RWPE2 (cell line): ENCODE data around the gene MMP1.

Experiments
- ATAC-seq: fragments of 200-7000 bp; cut with Tn5 transposase; 3 replicates; pipeline ENCODE4 v1.9.1; 2021; ENCODE audit warnings: low read depth
- DNase-seq: peaks from one replicate; pipeline ENCODE4 v3.0.0-alpha.2; 2020; ENCODE audit warnings: low spot score
- H3K27ac ChIP-seq: fragments of 450-650 bp; 2 replicates; pipeline ENCODE4 v1.5.1; 2017; ENCODE audit warnings: mild to moderate bottlenecking; ENCODE audit not compliant: poor library complexity, severe bottlenecking
- H3K27me3 ChIP-seq: fragments of 250-450 bp; sonication (Bioruptor Pico); 2 replicates; pipeline ENCODE4 v1.5.1; 2021; ENCODE audit warnings: mild to moderate bottlenecking, moderate library complexity; ENCODE audit not compliant: insufficient read depth, poor library complexity, severe bottlenecking
- H3K36me3 ChIP-seq: fragments of 250-450 bp; sonication (Bioruptor Pico); 2 replicates; pipeline ENCODE4 v1.5.1; 2020; ENCODE audit warnings: low read depth, mild to moderate bottlenecking, moderate library complexity
- H3K4me1 ChIP-seq: fragments of 250-450 bp; sonication (Bioruptor Pico); 2 replicates; pipeline ENCODE4 v1.5.1; 2021; ENCODE audit warnings: mild to moderate bottlenecking, moderate library complexity; ENCODE audit not compliant: insufficient read depth, poor library complexity, severe bottlenecking
- H3K4me3 ChIP-seq: fragments of 250-450 bp; sonication (Bioruptor Pico); 2 replicates; pipeline ENCODE4 v1.5.1; 2021; ENCODE audit warnings: mild to moderate bottlenecking, moderate library complexity; ENCODE audit not compliant: severe bottlenecking
- H3K9me3 ChIP-seq: fragments of 250-450 bp; sonication (Bioruptor Pico); 2 replicates; pipeline ENCODE4 v1.5.1; 2021; ENCODE audit warnings: mild to moderate bottlenecking, moderate library complexity; ENCODE audit not compliant: severe bottlenecking
- CTCF ChIP-seq: fragments of 450-650 bp; IDR thresholded peaks from one replicate; pipeline ENCODE4 v1.5.1; 2017; ENCODE audit warnings: mild to moderate bottlenecking, moderate library complexity; ENCODE audit not compliant: poor library complexity, severe bottlenecking

The MMP1 gene

DNA sequence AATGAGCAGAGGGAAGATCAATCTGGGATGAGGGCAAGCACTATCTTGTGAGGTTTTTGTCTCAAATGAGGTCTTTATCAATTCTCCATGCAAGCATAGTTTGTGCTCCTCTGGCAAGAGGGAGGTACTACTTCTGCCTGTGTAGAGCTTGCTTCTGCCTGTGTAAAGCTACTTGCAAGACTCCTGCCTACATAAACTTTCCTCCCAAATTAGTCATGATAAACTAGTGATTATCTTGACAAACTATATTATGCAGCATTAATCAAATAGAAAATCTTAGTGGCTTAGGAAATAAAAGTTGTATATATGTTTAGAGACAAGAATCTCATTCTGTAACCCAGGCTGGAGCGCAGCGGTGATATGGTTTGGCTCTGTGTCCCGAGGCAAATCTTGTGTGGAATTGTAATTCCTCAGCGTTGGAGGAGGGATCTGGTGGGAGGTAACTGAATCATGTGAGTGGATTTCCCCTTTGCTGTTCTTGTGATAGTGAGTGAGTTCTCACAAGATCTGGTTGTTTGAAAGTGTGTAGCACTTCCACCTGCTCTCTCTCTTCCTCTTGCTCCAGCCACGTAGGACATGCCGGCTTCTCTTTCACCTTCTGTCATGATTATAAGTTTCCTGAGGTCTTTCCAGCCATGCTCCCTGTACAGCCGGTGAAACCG, 9.5 kb downstream of the MMP1 start:
- Histone ChIP-seq H3K4me3 (no peak overlapping the region), H3K27me3 (no peaks in the 10 kb centered on the region), H3K36me3 (no peaks in the 10 kb centered on the region), H3K4me1 (peaks cover 15% of the 10 kb centered on the region), H3K27ac (no peak overlapping the region), H3K9me3 (no peaks in the 10 kb centered on the region)
- no peak for TF ChIP-seq CTCF
- DNase-seq, result no peak
- no peak for ATAC-seq

GRCh38 chr11:102784380-102784779, 13.6 kb downstream of the MMP1 start:
- DNase-seq (no peak), ATAC-seq (no peak)
- no peaks in the 10 kb centered on the region for H3K9me3 ChIP-seq

GRCh38 chr11:102783720-102784119, 14.2 kb downstream of the MMP1 start:
- Histone ChIP-seq H3K27ac (peak overlapping the region; percentile 68), H3K4me3 (no peak overlapping the region), H3K27me3 (no peaks in the 10 kb centered on the region), H3K9me3 (no peaks in the 10 kb centered on the region), H3K36me3 (no peaks in the 10 kb centered on the region), H3K4me1 (peaks cover 24% of the 10 kb centered on the region)
- ATAC-seq (peak; percentile 83), DNase-seq (peak; percentile 62)
- no peak for TF ChIP-seq CTCF

More at GRCh38 chr11:102784380-102784779, 13.6 kb downstream of the MMP1 start:
- H3K27ac ChIP-seq, result peak overlapping the region; percentile 68
- no peak overlapping the region for H3K4me3 ChIP-seq
- H3K36me3 ChIP-seq, result no peaks in the 10 kb centered on the region
- peaks cover 24% of the 10 kb centered on the region for H3K4me1 ChIP-seq
- TF ChIP-seq CTCF, result no peak
- no peaks in the 10 kb centered on the region for H3K27me3 ChIP-seq

DNA sequence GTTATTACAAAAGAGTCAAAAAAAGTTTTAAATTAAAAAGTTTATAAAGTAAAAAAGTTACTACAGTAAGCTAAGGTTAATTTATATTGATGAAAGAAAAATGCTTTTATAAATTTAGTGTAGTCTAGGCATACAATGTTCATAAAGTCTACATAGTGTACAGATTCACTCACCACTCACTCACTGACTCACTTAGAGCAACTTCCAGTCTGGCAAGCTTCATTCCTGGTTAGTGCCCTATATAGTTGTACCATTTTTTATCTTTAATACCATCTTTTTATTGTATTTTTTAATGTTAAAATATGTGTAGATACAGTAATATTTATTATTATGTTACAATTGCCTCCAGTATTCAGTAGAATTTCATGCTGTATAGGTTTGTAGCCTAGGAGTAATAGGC, 14.9 kb downstream of the MMP1 start:
- Histone ChIP-seq H3K9me3 (no peaks in the 10 kb centered on the region), H3K4me1 (peaks cover 24% of the 10 kb centered on the region), H3K4me3 (no peak overlapping the region), H3K36me3 (no peaks in the 10 kb centered on the region), H3K27ac (peak overlapping the region; percentile 68), H3K27me3 (no peaks in the 10 kb centered on the region)
- TF ChIP-seq CTCF, result no peak
- DNase-seq (no peak), ATAC-seq (0 out of 3 replicates have a peak, but pooled peaks have one; percentile 4)

DNA sequence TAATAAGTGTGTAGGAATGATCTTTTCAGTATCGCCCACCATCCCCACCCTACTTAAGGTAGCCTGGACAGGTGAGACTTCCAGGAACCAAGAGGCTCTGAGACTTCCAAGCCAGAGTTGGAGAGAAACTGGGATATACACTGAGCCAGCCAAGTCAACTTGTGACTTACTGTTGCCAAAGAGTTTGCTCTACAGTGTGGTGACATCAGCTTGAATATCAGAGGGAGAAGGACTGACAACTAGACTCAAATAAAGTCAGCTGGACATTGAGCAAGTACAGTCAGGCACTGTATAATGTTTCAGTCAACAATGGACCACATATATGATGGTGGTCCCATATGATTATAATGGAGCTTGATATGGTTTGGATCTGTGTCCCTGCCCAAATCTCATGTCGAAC, 16.3 kb downstream of the MMP1 start:
- TF ChIP-seq CTCF, result no peak
- H3K4me3 ChIP-seq, result no peak overlapping the region
- DNase-seq (no peak), ATAC-seq (no peak)
- no peak overlapping the region for H3K27ac ChIP-seq
- H3K4me1 ChIP-seq, result peaks cover 24% of the 10 kb centered on the region
- no peaks in the 10 kb centered on the region for H3K9me3 ChIP-seq
- H3K36me3 ChIP-seq, result no peaks in the 10 kb centered on the region
- no peaks in the 10 kb centered on the region for H3K27me3 ChIP-seq
